Endothelial cell (in vitro differentiated cells): Measurements from ENCODE around the gene FSD2. TPM values are rescaled to one million over a fixed set of nuclear protein-coding genes. Genes with fewer than 3 reads are reported as not detected.

ENCODE experiments used
- DNase-seq: peaks from one replicate; pipeline ENCODE4 v3.0.0; 2021; ENCODE audit warnings: low spot score
- H3K27ac Mint-ChIP-seq: one replicate; pipeline ENCODE4 v1.8.0; 2021; ENCODE audit warnings: mixed read lengths, inconsistent platforms; ENCODE audit not compliant: unreplicated experiment
- H3K27me3 Mint-ChIP-seq: one replicate; pipeline ENCODE4 v1.8.0; 2021; ENCODE audit warnings: mild to moderate bottlenecking, moderate library complexity, mixed read lengths, inconsistent platforms; ENCODE audit not compliant: unreplicated experiment
- H3K36me3 Mint-ChIP-seq: one replicate; pipeline ENCODE4 v1.8.0; 2021; ENCODE audit warnings: mild to moderate bottlenecking, low read depth, mixed read lengths, inconsistent platforms; ENCODE audit not compliant: unreplicated experiment
- H3K4me1 Mint-ChIP-seq: one replicate; pipeline ENCODE4 v1.8.0; 2021; ENCODE audit warnings: mild to moderate bottlenecking, mixed read lengths, inconsistent platforms; ENCODE audit not compliant: unreplicated experiment
- H3K4me3 Mint-ChIP-seq: one replicate; pipeline ENCODE4 v1.8.0; 2021; ENCODE audit warnings: mild to moderate bottlenecking, mixed read lengths, inconsistent platforms; ENCODE audit not compliant: unreplicated experiment
- H3K9me3 Mint-ChIP-seq: one replicate; pipeline ENCODE4 v1.8.0; 2021; ENCODE audit warnings: mixed read lengths, inconsistent platforms; ENCODE audit not compliant: unreplicated experiment
- total RNA-seq: library from RNA; stranded (reverse); fragmentation: NEBNext Ultra II Directional; extraction: Animal tissue kit (Norgen Biotek cat#: 25700); gene quantifications from one replicate; pipeline ENCODE4 v1.2.1, GENCODE V29; 2021; ENCODE audit not compliant: unreplicated experiment
- TF ChIP-seq, protein P1 (sequence below): fragments of 200-600 bp; sonication (generic); IDR thresholded peaks from one replicate; pipeline ENCODE4 v1.5.0; 2021; ENCODE audit warnings: antibody characterized with exemption; ENCODE audit not compliant: unreplicated experiment

Gene FSD2
- total RNA-seq, 1 donor from 2014 or later = not detected

DNA sequence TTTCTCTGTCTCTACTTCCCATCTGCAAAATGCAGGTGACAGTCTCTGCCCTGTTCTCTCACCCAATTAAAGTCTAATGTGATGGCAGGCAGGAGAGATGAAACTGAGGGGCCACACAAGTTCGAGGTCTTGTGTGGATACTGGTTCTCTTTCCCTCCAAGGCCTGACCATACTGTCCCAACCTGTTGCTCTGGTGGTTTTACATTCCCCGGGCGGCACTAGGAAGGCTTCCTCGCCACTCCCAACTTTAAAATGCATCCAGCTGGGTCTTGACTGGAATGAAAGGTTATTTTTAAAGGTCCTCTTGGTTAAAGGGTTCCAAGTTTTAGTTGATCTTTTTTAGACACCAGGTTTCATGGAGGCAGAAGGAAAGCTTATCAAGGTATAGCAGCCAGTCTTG lies 40.8 kb upstream of the FSD2 start:
- no peak overlapping the region for H3K27ac Mint-ChIP-seq
- DNase-seq = no peak
- TF ChIP-seq, protein P1, sequence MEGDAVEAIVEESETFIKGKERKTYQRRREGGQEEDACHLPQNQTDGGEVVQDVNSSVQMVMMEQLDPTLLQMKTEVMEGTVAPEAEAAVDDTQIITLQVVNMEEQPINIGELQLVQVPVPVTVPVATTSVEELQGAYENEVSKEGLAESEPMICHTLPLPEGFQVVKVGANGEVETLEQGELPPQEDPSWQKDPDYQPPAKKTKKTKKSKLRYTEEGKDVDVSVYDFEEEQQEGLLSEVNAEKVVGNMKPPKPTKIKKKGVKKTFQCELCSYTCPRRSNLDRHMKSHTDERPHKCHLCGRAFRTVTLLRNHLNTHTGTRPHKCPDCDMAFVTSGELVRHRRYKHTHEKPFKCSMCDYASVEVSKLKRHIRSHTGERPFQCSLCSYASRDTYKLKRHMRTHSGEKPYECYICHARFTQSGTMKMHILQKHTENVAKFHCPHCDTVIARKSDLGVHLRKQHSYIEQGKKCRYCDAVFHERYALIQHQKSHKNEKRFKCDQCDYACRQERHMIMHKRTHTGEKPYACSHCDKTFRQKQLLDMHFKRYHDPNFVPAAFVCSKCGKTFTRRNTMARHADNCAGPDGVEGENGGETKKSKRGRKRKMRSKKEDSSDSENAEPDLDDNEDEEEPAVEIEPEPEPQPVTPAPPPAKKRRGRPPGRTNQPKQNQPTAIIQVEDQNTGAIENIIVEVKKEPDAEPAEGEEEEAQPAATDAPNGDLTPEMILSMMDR = no peak
- H3K27me3 Mint-ChIP-seq = peaks cover 5% of the 10 kb centered on the region
- peaks cover 2% of the 10 kb centered on the region for H3K36me3 Mint-ChIP-seq
- peaks cover 7% of the 10 kb centered on the region for H3K4me1 Mint-ChIP-seq
- H3K9me3 Mint-ChIP-seq = no peaks in the 10 kb centered on the region
- H3K4me3 Mint-ChIP-seq = no peak overlapping the region

DNA sequence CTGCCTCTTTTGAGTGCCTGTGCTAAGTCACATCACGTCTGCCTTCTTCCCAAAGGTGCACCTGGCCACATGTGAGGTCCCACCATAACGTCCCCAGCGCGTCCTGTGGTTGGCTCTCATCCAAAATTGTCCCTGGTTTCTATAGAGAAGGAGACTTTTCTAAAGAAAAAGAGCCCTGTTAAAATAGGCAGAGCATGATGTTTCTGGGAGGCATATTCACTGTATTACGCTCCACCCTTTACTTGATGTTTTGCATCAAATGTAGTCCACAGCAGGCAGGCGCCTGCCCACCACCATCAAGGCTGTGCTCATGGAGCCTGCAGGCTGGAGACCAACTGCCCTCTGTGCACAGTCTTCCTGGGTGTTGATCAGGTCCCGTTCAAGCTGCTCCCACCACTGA lies 39.8 kb upstream of the FSD2 start:
- Mint-ChIP-seq H3K36me3 (peaks cover 2% of the 10 kb centered on the region), H3K4me1 (peaks cover 7% of the 10 kb centered on the region), H3K27me3 (peaks cover 5% of the 10 kb centered on the region), H3K4me3 (no peak overlapping the region), H3K9me3 (no peaks in the 10 kb centered on the region), H3K27ac (no peak overlapping the region)
- TF ChIP-seq, protein P1 = no peak
- no peak for DNase-seq

DNA sequence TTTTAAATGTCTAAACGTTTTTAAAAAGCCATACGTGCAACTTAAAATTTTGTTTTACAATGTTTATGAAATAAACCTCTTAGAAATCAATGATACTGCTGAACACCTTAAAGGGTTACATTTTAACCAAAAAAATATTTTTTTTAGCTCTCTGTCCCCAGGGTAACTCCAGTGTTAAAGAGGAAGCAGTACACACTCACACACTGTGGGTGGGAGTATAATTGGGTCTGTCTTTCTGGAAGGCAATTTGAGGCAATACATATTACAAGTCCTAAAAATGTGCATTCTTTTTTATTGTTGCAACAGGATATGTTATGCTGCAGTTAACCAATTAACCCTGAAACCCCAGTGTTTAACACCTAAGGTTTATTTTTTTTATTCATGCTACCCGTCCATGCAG lies 37.7 kb upstream of the FSD2 start:
- Mint-ChIP-seq H3K4me3 (no peak overlapping the region), H3K4me1 (no peaks in the 10 kb centered on the region), H3K36me3 (peaks cover 2% of the 10 kb centered on the region), H3K9me3 (no peaks in the 10 kb centered on the region), H3K27ac (no peak overlapping the region), H3K27me3 (no peaks in the 10 kb centered on the region)
- no peak for DNase-seq
- TF ChIP-seq, protein P1 = no peak

DNA sequence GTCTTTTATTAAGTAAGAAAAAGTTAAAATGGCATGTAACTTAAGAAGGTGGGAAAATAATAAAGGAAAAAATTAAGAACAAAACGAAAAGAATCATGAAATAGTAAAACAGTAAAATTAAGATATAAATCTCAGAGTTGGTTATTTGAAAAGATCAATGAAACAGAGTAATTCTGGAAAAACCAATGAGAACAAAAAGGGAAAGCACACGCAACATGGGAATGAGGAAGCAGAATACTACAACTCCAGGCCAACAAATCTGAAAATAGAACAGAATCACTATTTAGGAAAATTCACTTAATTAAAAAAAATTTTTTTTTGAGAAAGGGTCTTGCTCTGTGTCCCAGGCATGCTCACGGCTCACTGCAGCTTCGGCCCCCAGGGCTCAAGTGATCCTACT lies 34.3 kb upstream of the FSD2 start:
- no peak for DNase-seq
- Mint-ChIP-seq H3K9me3 (no peaks in the 10 kb centered on the region), H3K4me1 (peaks cover 11% of the 10 kb centered on the region), H3K27me3 (peaks cover 3% of the 10 kb centered on the region), H3K36me3 (peaks cover 21% of the 10 kb centered on the region), H3K4me3 (no peak overlapping the region), H3K27ac (no peak overlapping the region)
- TF ChIP-seq, protein P1 = no peak

DNA sequence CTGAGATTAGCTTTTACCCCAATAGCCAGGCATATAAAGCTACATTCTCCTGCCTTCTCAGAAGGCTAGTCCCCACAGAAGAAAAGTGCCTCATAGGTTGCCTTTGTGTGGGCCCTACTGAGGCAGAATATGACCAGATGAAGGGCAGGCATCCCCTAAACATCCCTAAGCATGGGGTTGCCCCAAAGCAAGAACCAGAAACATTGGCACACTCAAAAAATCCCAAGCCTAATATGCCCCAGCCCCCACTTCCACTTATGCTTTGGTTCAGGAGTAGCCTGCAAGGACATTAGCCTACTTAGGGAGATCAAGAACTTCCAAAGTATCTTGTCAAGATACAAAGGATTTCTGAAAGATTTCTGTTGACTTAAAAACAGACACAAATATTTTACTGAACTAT lies 33.3 kb upstream of the FSD2 start:
- no peak for DNase-seq
- no peak overlapping the region for H3K4me3 Mint-ChIP-seq
- H3K36me3 Mint-ChIP-seq = peaks cover 21% of the 10 kb centered on the region
- peaks cover 3% of the 10 kb centered on the region for H3K27me3 Mint-ChIP-seq
- no peak overlapping the region for H3K27ac Mint-ChIP-seq
- peaks cover 11% of the 10 kb centered on the region for H3K4me1 Mint-ChIP-seq
- H3K9me3 Mint-ChIP-seq = no peaks in the 10 kb centered on the region
- TF ChIP-seq, protein P1 = no peak
